ENCODE results near the gene OPCML. TPM values are rescaled to one million over a fixed set of nuclear protein-coding genes. Genes with fewer than 3 reads are reported as not detected.

OPCML gene
- total and polyA plus RNA-seq, 9 donors, result 0.59 to 3.5 (median 1.5) TPM

- Histone ChIP-seq H3K27ac (ENCODE audit: low read length) (no peak overlapping the region), H3K27me3 (ENCODE audit: control insufficient read depth, insufficient read depth, low read length) (no peaks in the 10 kb centered on the region), H3K36me3 (ENCODE audit: control insufficient read depth, insufficient read depth, low read length) (no peaks in the 10 kb centered on the region), H3K9me3 (replicated peaks; ENCODE audit: control insufficient read depth, low read depth, low read length) (no peaks in the 10 kb centered on the region), H3K4me3 (ENCODE audit: low read length) (no peak overlapping the region), H3K4me1 (ENCODE audit: control insufficient read depth, insufficient read depth, low read length) (no peaks in the 10 kb centered on the region)
- DNase-seq, result no peak
These were observed 106.3 kb downstream of the OPCML start for GRCh38 chr11:133425992-133426391.

GRCh38 chr11:133425245-133425644 is 107.1 kb downstream of the OPCML start:
- H3K9me3 ChIP-seq (replicated peaks; ENCODE audit: control insufficient read depth, low read depth, low read length), result no peaks in the 10 kb centered on the region
- no CpG with 5 or more reads among the region's 1 CpG for WGBS (ENCODE audit: insufficient coverage)

GRCh38 chr11:133418218-133418617 is 114.1 kb downstream of the OPCML start:
- no peak overlapping the region for H3K4me3 ChIP-seq (ENCODE audit: low read length)
- no peak for DNase-seq
- no peaks in the 10 kb centered on the region for H3K9me3 ChIP-seq (replicated peaks; ENCODE audit: control insufficient read depth, low read depth, low read length)
- no peaks in the 10 kb centered on the region for H3K36me3 ChIP-seq (ENCODE audit: control insufficient read depth, insufficient read depth, low read length)
- H3K27me3 ChIP-seq (ENCODE audit: control insufficient read depth, insufficient read depth, low read length), result no peaks in the 10 kb centered on the region
- H3K4me1 ChIP-seq (ENCODE audit: control insufficient read depth, insufficient read depth, low read length), result no peaks in the 10 kb centered on the region
- no peak overlapping the region for H3K27ac ChIP-seq (ENCODE audit: low read length)

More at GRCh38 chr11:133425245-133425644, 107.1 kb downstream of the OPCML start:
- Histone ChIP-seq H3K27me3 (ENCODE audit: control insufficient read depth, insufficient read depth, low read length) (no peaks in the 10 kb centered on the region), H3K36me3 (ENCODE audit: control insufficient read depth, insufficient read depth, low read length) (no peaks in the 10 kb centered on the region), H3K4me3 (ENCODE audit: low read length) (no peak overlapping the region), H3K27ac (ENCODE audit: low read length) (no peak overlapping the region), H3K4me1 (ENCODE audit: control insufficient read depth, insufficient read depth, low read length) (no peaks in the 10 kb centered on the region)
- DNase-seq, result no peak

GRCh38 chr11:133414506-133414905 is 117.8 kb downstream of the OPCML start:
- Histone ChIP-seq H3K27me3 (ENCODE audit: control insufficient read depth, insufficient read depth, low read length) (no peaks in the 10 kb centered on the region), H3K4me3 (ENCODE audit: low read length) (no peak overlapping the region), H3K27ac (ENCODE audit: low read length) (no peak overlapping the region), H3K9me3 (replicated peaks; ENCODE audit: control insufficient read depth, low read depth, low read length) (no peaks in the 10 kb centered on the region), H3K4me1 (ENCODE audit: control insufficient read depth, insufficient read depth, low read length) (peaks cover 2% of the 10 kb centered on the region), H3K36me3 (ENCODE audit: control insufficient read depth, insufficient read depth, low read length) (no peaks in the 10 kb centered on the region)
- peak; percentile 22 for DNase-seq
- WGBS (ENCODE audit: insufficient coverage), result 37% methylated on average over 6 of the region's 6 CpGs

- peaks cover 2% of the 10 kb centered on the region for H3K4me1 ChIP-seq (ENCODE audit: control insufficient read depth, insufficient read depth, low read length)
- no peak overlapping the region for H3K4me3 ChIP-seq (ENCODE audit: low read length)
- WGBS (ENCODE audit: insufficient coverage), result no CpG with 5 or more reads among the region's 3 CpGs
- H3K27me3 ChIP-seq (ENCODE audit: control insufficient read depth, insufficient read depth, low read length), result no peaks in the 10 kb centered on the region
- H3K27ac ChIP-seq (ENCODE audit: low read length), result no peak overlapping the region
- H3K36me3 ChIP-seq (ENCODE audit: control insufficient read depth, insufficient read depth, low read length), result no peaks in the 10 kb centered on the region
- no peak for DNase-seq
- H3K9me3 ChIP-seq (replicated peaks; ENCODE audit: control insufficient read depth, low read depth, low read length), result no peaks in the 10 kb centered on the region
These were observed 118.6 kb downstream of the OPCML start for GRCh38 chr11:133413703-133414102.

- H3K4me3 ChIP-seq (ENCODE audit: low read length), result no peak overlapping the region
- DNase-seq, result no peak
- WGBS (ENCODE audit: insufficient coverage), result 49% methylated on average over 2 of the region's 5 CpGs
These were observed 122.5 kb downstream of the OPCML start for GRCh38 chr11:133409799-133410198.

GRCh38 chr11:133408936-133409335 is 123.4 kb downstream of the OPCML start:
- 86% methylated on average over 3 of the region's 9 CpGs for WGBS (ENCODE audit: insufficient coverage)

More at GRCh38 chr11:133409799-133410198, 122.5 kb downstream of the OPCML start:
- Histone ChIP-seq H3K9me3 (replicated peaks; ENCODE audit: control insufficient read depth, low read depth, low read length) (no peaks in the 10 kb centered on the region), H3K27ac (ENCODE audit: low read length) (no peak overlapping the region), H3K27me3 (ENCODE audit: control insufficient read depth, insufficient read depth, low read length) (no peaks in the 10 kb centered on the region), H3K36me3 (ENCODE audit: control insufficient read depth, insufficient read depth, low read length) (no peaks in the 10 kb centered on the region), H3K4me1 (ENCODE audit: control insufficient read depth, insufficient read depth, low read length) (peaks cover 2% of the 10 kb centered on the region)

GRCh38 chr11:133408402-133408801 is 123.9 kb downstream of the OPCML start:
- H3K27me3 ChIP-seq (ENCODE audit: control insufficient read depth, insufficient read depth, low read length), result no peaks in the 10 kb centered on the region

More at GRCh38 chr11:133408936-133409335, 123.4 kb downstream of the OPCML start:
- no peak overlapping the region for H3K4me3 ChIP-seq (ENCODE audit: low read length)
- H3K4me1 ChIP-seq (ENCODE audit: control insufficient read depth, insufficient read depth, low read length), result peaks cover 2% of the 10 kb centered on the region
- no peaks in the 10 kb centered on the region for H3K27me3 ChIP-seq (ENCODE audit: control insufficient read depth, insufficient read depth, low read length)
- DNase-seq, result no peak
- H3K36me3 ChIP-seq (ENCODE audit: control insufficient read depth, insufficient read depth, low read length), result no peaks in the 10 kb centered on the region
- no peak overlapping the region for H3K27ac ChIP-seq (ENCODE audit: low read length)
- H3K9me3 ChIP-seq (replicated peaks; ENCODE audit: control insufficient read depth, low read depth, low read length), result no peaks in the 10 kb centered on the region

GRCh38 chr11:133406489-133406888 is 125.8 kb downstream of the OPCML start:
- no peaks in the 10 kb centered on the region for H3K36me3 ChIP-seq (ENCODE audit: control insufficient read depth, insufficient read depth, low read length)
- H3K4me3 ChIP-seq (ENCODE audit: low read length), result no peak overlapping the region
- WGBS (ENCODE audit: insufficient coverage), result 71% methylated on average over 2 of the region's 4 CpGs
- H3K4me1 ChIP-seq (ENCODE audit: control insufficient read depth, insufficient read depth, low read length), result peaks cover 2% of the 10 kb centered on the region
- no peaks in the 10 kb centered on the region for H3K27me3 ChIP-seq (ENCODE audit: control insufficient read depth, insufficient read depth, low read length)
- no peaks in the 10 kb centered on the region for H3K9me3 ChIP-seq (replicated peaks; ENCODE audit: control insufficient read depth, low read depth, low read length)
- no peak overlapping the region for H3K27ac ChIP-seq (ENCODE audit: low read length)
- DNase-seq, result no peak

More at GRCh38 chr11:133408402-133408801, 123.9 kb downstream of the OPCML start:
- Histone ChIP-seq H3K4me1 (ENCODE audit: control insufficient read depth, insufficient read depth, low read length) (peaks cover 2% of the 10 kb centered on the region), H3K36me3 (ENCODE audit: control insufficient read depth, insufficient read depth, low read length) (no peaks in the 10 kb centered on the region), H3K9me3 (replicated peaks; ENCODE audit: control insufficient read depth, low read depth, low read length) (no peaks in the 10 kb centered on the region), H3K27ac (ENCODE audit: low read length) (no peak overlapping the region), H3K4me3 (ENCODE audit: low read length) (no peak overlapping the region)
- WGBS (ENCODE audit: insufficient coverage), result 75% methylated on average over 2 of the region's 3 CpGs
- DNase-seq, result no peak

- DNase-seq, result no peak
- peaks cover 6% of the 10 kb centered on the region for H3K4me1 ChIP-seq (ENCODE audit: control insufficient read depth, insufficient read depth, low read length)
- 88% methylated on average over 5 of the region's 6 CpGs for WGBS (ENCODE audit: insufficient coverage)
- no peaks in the 10 kb centered on the region for H3K36me3 ChIP-seq (ENCODE audit: control insufficient read depth, insufficient read depth, low read length)
- H3K4me3 ChIP-seq (ENCODE audit: low read length), result no peak overlapping the region
- no peaks in the 10 kb centered on the region for H3K27me3 ChIP-seq (ENCODE audit: control insufficient read depth, insufficient read depth, low read length)
- no peak overlapping the region for H3K27ac ChIP-seq (ENCODE audit: low read length)
- H3K9me3 ChIP-seq (replicated peaks; ENCODE audit: control insufficient read depth, low read depth, low read length), result no peaks in the 10 kb centered on the region
These were observed 128.4 kb downstream of the OPCML start for GRCh38 chr11:133403900-133404299.

GRCh38 chr11:133402551-133402950 is 129.8 kb downstream of the OPCML start:
- Histone ChIP-seq H3K27ac (ENCODE audit: low read length) (no peak overlapping the region), H3K4me1 (ENCODE audit: control insufficient read depth, insufficient read depth, low read length) (peaks cover 6% of the 10 kb centered on the region), H3K4me3 (ENCODE audit: low read length) (no peak overlapping the region), H3K27me3 (ENCODE audit: control insufficient read depth, insufficient read depth, low read length) (no peaks in the 10 kb centered on the region), H3K9me3 (replicated peaks; ENCODE audit: control insufficient read depth, low read depth, low read length) (no peaks in the 10 kb centered on the region), H3K36me3 (ENCODE audit: control insufficient read depth, insufficient read depth, low read length) (no peaks in the 10 kb centered on the region)
- WGBS (ENCODE audit: insufficient coverage), result 75% methylated on average over 1 of the region's 4 CpGs
- DNase-seq, result no peak

Measured in muscle of leg (tissue), 11 donors.